ENCODE measurements around the gene OR4K13.

The OR4K13 gene, protein sequence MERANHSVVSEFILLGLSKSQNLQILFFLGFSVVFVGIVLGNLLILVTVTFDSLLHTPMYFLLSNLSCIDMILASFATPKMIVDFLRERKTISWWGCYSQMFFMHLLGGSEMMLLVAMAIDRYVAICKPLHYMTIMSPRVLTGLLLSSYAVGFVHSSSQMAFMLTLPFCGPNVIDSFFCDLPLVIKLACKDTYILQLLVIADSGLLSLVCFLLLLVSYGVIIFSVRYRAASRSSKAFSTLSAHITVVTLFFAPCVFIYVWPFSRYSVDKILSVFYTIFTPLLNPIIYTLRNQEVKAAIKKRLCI

DNA sequence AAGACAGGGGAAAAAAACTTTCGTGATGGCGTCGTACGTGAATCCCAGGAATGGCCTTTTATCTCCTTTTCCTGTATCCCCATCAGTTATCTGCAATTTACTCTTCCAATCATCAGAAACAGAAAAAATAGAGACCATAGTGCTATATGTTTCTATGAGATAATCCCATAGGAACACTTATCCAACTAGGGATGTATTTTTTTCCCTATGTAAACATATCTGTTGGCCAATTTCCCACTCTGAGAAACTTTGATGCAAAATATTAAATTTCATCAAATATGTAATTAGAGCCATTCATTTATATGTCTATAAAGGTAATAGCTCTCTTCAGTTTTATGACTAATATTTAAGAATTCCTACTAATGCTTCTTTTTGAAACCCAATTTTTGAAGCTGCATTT is at the start of gene OR4K13:
TSS of gene OR4K13 (minus strand) at position 101 of the 400 bp plus-strand sequence. CDS start 1,280 bp downstream, outside the sequence.
- no peak for DNase-seq (ENCODE audit: low spot score)

DNA sequence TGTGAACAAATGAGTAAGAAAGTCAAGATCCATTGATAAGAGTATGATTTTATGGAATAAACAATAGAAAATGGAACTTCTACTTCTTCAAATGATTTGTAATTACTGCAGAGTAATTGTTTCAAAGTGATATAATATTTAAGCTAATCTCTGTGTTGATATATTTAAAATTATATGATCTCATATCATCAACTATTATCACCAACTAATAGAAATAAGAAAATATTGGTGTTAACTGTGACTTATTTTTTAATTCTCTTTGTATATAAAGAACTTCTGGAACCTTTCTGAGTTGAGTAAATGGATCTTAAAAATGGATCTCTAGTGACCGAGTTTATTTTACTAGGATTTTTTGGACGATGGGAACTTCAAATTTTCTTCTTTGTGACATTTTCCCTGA is 23.9 kb upstream of the OR4K13 start, which contains the start of gene OR4L1:
TSS of gene OR4L1 (plus strand) at position 301 of the 400 bp plus-strand sequence. CDS start at position 301, 0 bp downstream.
- DNase-seq (ENCODE audit: low spot score): no peak

DNA sequence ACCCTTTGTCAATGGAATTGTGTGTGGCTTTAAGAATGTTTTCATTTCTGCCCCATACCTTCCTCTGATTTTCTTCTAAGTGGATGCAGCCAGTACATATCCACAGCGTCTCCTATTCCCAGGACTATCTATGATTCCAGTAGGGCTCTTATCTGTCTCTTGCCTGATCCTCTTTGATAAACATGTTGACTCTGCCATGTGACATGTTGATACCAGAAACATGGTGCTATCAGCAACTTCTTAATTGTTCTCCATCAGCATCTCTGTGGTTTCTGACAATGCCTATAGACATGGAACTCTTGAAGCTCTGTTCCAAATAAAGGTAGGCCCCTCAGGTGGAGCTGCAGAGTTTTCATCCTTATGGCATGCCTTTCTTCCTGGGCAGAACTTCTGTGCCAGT is 12.4 kb upstream of the OR4K13 start:
- no peak for DNase-seq (ENCODE audit: low spot score)

DNA sequence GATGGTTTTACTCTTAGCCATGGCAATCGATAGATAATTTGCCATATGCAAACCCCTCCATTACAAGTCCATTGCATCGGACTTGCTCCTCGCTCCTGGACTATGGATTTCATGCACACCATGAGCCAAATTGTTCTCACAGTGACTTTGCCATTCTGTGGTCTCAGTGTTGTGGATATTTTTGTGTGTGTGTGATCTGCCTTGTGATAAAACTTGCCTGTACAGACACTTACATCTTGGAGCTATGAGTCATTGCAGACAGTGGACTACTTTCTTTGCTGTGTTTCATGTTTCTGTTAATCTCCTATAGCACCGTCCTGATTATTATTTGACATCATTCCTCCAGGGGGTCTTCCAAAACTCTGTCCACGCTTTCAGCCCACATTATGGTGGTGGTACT is 8.4 kb upstream of the OR4K13 start:
- no peak for DNase-seq (ENCODE audit: low spot score)

DNA sequence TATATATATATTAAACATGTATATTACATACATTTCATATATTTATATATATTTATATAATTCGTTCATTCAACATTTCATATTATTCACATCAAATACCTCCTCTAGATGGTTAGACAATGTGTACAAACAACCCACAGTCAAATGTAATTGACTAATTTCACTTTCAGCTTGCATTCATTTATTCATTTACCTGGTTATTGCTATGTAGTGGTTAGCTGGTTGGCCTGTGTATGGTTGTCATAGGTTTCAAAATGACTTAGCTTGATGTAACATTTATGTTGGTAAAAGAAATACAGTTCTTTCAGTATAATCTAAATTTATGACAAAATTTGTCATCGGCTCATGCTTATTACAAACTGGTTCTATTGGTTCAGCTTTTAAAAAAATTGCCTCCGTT is 389 bp downstream of the OR4K13 start:
- no peak for DNase-seq (ENCODE audit: low spot score)

DNA sequence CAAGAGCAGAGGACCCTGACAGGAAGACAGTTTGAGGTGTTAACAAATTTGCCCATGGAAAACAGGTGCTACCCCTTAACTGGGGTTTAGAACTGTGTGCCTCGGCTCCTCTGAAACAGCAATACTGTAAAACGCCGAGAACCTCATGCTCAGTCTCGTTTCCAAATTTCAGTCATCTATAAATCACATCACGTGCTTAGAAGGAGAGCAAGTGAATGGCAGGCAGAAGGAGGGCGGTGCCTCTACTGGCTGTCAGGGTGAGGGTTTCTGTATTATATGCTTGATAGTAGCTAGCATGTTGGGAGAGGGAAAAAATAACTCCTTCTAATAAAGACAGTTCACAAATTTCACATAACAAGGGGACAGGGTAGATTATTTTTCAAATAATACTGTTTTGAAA is 4.8 kb downstream of the OR4K13 start:
- DNase-seq (ENCODE audit: low spot score): no peak

DNA sequence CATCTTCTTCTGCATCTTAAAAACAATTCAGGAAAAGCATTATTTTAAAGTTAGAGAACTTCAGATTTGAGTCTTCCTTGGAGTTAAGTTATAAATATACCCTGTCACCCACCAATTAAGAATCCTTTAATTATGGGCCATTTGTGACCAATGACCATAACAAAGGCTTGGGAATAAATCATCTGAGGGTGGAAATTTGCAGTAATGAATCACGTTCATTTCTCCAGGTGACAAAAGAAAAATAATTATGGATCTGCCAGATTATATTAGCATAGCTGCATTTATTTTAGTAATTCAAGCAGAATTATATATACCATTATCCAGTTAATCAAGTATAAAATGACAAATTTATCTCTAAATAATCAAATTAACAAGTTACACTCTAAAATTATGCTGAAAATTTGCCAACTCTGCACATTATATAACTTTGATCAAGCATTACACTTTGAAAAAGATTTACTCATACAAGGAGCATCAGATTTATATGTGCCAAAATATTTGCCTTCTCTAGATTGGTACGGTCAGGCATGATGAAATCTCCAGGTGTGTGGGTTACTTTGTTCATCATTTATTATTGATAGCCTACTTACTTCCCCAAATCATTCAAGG is 16.5 kb downstream of the OR4K13 start, which contains the start of gene OR4K14:
TSS of gene OR4K14 (minus strand) at position 51 of the 609 bp plus-strand sequence. CDS start 4,114 bp downstream, outside the sequence.
- no peak for DNase-seq (ENCODE audit: low spot score)

DNA sequence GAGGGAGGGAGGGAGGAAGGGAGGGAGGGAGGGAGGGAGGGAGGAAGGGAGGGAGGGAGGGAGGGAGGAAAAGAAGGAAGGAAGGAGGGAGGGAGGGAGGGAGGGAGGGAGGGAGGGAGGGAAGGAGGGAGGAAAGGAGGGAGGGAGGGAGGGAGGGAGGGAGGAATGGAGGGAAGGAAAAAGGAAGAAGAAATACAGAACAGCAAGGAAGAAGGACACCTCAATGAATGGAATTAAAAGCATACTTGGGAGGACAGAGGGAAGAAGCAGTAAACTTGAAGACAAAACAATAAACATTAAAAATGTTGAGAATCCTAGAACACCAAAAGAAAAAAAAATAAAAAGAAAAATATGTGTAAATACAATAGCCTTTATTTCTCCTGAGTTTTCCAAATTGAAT is 27.7 kb downstream of the OR4K13 start:
- no peak for DNase-seq (ENCODE audit: low spot score)

DNA sequence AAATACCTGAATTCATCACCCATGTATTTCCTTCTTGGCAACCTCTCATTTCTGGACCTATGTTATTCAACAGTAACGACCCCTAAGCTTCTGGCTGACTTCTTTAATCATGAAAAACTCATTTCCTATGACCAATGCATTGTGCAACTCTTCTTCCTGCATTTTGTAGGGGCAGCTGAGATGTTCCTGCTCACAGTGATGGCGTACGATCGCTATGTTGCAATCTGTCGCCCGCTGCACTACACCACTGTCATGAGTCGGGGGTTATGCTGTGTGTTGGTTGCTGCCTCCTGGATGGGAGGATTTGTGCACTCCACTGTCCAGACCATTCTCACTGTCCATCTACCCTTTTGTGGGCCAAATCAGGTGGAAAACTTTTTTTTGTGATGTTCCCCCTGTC is 33.5 kb downstream of the OR4K13 start:
- no peak for DNase-seq (ENCODE audit: low spot score)

DNA sequence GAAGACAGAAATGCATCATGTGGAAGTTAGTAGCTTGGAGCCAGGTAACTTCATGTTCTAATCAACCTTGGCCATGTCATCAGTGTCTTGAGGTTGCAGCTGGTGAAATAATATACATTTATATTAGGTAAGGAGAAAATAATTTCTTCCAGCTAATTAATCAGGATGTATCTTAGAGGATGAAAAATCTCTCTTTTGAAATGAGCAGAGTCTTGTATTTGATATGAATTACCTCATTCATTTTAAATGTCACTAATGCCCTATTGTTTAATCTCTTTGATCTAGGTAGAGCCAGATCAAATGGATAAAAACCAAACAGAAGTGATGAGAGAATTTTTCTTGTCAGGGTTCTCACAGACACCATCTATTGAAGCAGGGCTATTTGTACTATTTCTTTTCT is 34.0 kb downstream of the OR4K13 start, which contains the start of gene OR4Q2:
TSS of gene OR4Q2 (plus strand) at position 301 of the 400 bp plus-strand sequence.
- DNase-seq (ENCODE audit: low spot score): no peak

DNA sequence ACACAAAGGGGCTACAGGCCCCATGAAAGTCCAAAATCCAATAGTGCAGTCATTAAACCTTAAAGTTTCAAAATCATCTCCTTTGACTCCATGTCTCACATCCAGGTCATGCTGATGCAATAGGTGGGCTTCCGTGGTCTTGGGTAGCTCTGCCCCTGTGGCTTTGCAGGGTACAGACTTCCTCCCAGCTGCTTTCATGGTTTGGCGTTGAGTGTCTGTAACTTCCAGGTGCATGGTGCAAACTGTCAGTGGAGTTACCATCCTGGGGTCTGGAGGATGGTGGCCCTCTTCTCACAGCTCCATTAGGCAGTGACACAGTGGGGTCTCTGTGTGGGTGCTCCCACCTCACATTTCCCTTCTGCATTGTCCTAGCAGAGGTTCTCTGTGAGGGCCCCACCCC is 42.4 kb downstream of the OR4K13 start:
- DNase-seq (ENCODE audit: low spot score): no peak

All from AG08395 (cell line).